IMR-90 (cell line): ENCODE measurements around the gene GPR3. TPM values are rescaled to one million over a fixed set of nuclear protein-coding genes. Genes with fewer than 3 reads are reported as not detected.
A peak's percentile ranks its signal among the peaks of the same experiment; 100 is the strongest.

Source experiments
- ATAC-seq: fragments of 200-7000 bp; cut with Tn5 transposase; 2 replicates; pipeline ENCODE4 v1.9.1; 2020; ENCODE audit warnings: low read depth, mild to moderate bottlenecking, moderate library complexity
- BruUV-seq: library from RNA; stranded (reverse); fragments of 400-500 nt; replicated peaks from 2 replicates; lab custom pipeline; 2021; lab: Mats Ljungman, UMichigan
- CTCF ChIA-PET: fragments of 300-600 bp; formaldehyde crosslinking; extraction: SDS; loops from one replicate; lab custom pipeline; 2021; ENCODE audit warnings: antibody characterized with exemption; lab: Yijun Ruan, JAX
- POLR2A ChIA-PET: fragments of 300-600 bp; sonication (Branson Sonifier 250); formaldehyde crosslinking; loops from one replicate; lab custom pipeline; 2022; ENCODE audit warnings: antibody characterized with exemption; ENCODE audit not compliant: unreplicated experiment; lab: Charles Lee
- DNase-seq: peaks from one replicate; pipeline ENCODE4 v3.0.0; 2013
- H2AFZ ChIP-seq: replicated peaks from 2 replicates; pipeline ENCODE3; 2013; ENCODE audit warnings: low read length, mild to moderate bottlenecking; ENCODE audit not compliant: poor library complexity
- H2AK5ac ChIP-seq: 2 replicates; pipeline ENCODE4 v1.6.1; 2013; ENCODE audit warnings: low read depth, low read length, inconsistent platforms
- H2AK9ac ChIP-seq: replicated peaks from 2 replicates; pipeline ENCODE3; 2013; ENCODE audit warnings: mild to moderate bottlenecking, low read depth, low read length, moderate library complexity; ENCODE audit not compliant: poor library complexity
- H2BK120ac ChIP-seq: 2 replicates; pipeline ENCODE4 v1.6.1; 2013; ENCODE audit warnings: low read depth, low read length, inconsistent platforms
- H2BK15ac ChIP-seq: 3 replicates; pipeline ENCODE4 v1.6.1; 2013; ENCODE audit warnings: low read depth, low read length, inconsistent platforms
- H2BK20ac ChIP-seq: 2 replicates; pipeline ENCODE4 v1.6.1; 2013; ENCODE audit warnings: low read depth, mild to moderate bottlenecking, inconsistent platforms, low read length, moderate library complexity
- H2BK5ac ChIP-seq: 2 replicates; pipeline ENCODE4 v1.6.1; 2013; ENCODE audit warnings: mild to moderate bottlenecking, low read depth, low read length, inconsistent platforms; ENCODE audit not compliant: poor library complexity, severe bottlenecking
- H3K14ac ChIP-seq: replicated peaks from 2 replicates; pipeline ENCODE4 v1.6.1; 2013; ENCODE audit warnings: low read depth, low read length, inconsistent platforms
- H3K18ac ChIP-seq: 2 replicates; pipeline ENCODE4 v1.6.1; 2013; ENCODE audit warnings: low read depth, low read length, control low read depth
- H3K23ac ChIP-seq: 2 replicates; pipeline ENCODE4 v1.6.1; 2013; ENCODE audit warnings: low read depth, low read length, inconsistent platforms
- H3K27ac ChIP-seq: 2 replicates; pipeline ENCODE4 v1.5.1; 2013; ENCODE audit warnings: mild to moderate bottlenecking, control low read depth, low read length; ENCODE audit not compliant: insufficient read depth
- H3K27me3 ChIP-seq: 2 replicates; pipeline ENCODE4 v1.6.1; 2013; ENCODE audit warnings: low read length; ENCODE audit not compliant: control insufficient read depth, insufficient read depth
- H3K36me3 ChIP-seq: 2 replicates; pipeline ENCODE4 v1.6.1; 2013; ENCODE audit warnings: low read length, mixed read lengths; ENCODE audit not compliant: control insufficient read depth, insufficient read depth
- H3K4ac ChIP-seq: 2 replicates; pipeline ENCODE4 v1.6.1; 2013; ENCODE audit warnings: low read depth, low read length, inconsistent platforms
- H3K4me1 ChIP-seq: 2 replicates; pipeline ENCODE4 v1.6.1; 2013; ENCODE audit warnings: low read length, mixed read lengths; ENCODE audit not compliant: control insufficient read depth, insufficient read depth
- H3K4me2 ChIP-seq: 2 replicates; pipeline ENCODE4 v1.6.1; 2013; ENCODE audit warnings: low read depth, mild to moderate bottlenecking, control low read depth, low read length, moderate library complexity
- H3K4me3 ChIP-seq: 2 replicates; pipeline ENCODE4 v1.5.1; 2013; ENCODE audit warnings: low read depth, mild to moderate bottlenecking, control low read depth, low read length, moderate library complexity; ENCODE audit not compliant: insufficient read depth
- H3K56ac ChIP-seq: 2 replicates; pipeline ENCODE4 v1.6.1; 2013; ENCODE audit warnings: low read length, inconsistent platforms; ENCODE audit not compliant: insufficient read depth; ENCODE audit errors: extremely low read depth
- H3K79me1 ChIP-seq, 2 experiments: 2 replicates each; pipeline ENCODE4 v1.6.1; 2013; ENCODE audit warnings: low read length in 2 of 2, inconsistent platforms in 1 of 2, low read depth in 1 of 2
- H3K9ac ChIP-seq: 2 replicates; pipeline ENCODE4 v1.6.1; 2013; ENCODE audit warnings: low read depth, low read length, control low read depth
- H3K9me1 ChIP-seq: 2 replicates; pipeline ENCODE4 v1.6.1; 2013; ENCODE audit warnings: low read length, inconsistent platforms; ENCODE audit not compliant: insufficient read depth
- H3K9me3 ChIP-seq: 2 replicates; pipeline ENCODE4 v1.6.1; 2013; ENCODE audit warnings: low read length; ENCODE audit not compliant: control insufficient read depth, insufficient read depth
- H4K20me1 ChIP-seq: 2 replicates; pipeline ENCODE4 v1.6.1; 2013; ENCODE audit warnings: low read length, inconsistent platforms; ENCODE audit not compliant: insufficient read depth
- H4K5ac ChIP-seq: 2 replicates; pipeline ENCODE4 v1.6.1; 2013; ENCODE audit warnings: mild to moderate bottlenecking, low read depth, low read length, control low read depth
- H4K8ac ChIP-seq, 2 experiments: 2 replicates each; pipeline ENCODE4 v1.6.1; 2013; ENCODE audit warnings: low read depth in 2 of 2, low read length in 2 of 2, control low read depth in 1 of 2, inconsistent platforms in 1 of 2
- H4K91ac ChIP-seq: 2 replicates; pipeline ENCODE4 v1.6.1; 2013; ENCODE audit warnings: low read depth, low read length, inconsistent platforms; ENCODE audit not compliant: insufficient read depth
- CTCF ChIP-seq: conservative IDR thresholded peaks from 2 replicates; pipeline ENCODE4 v1.5.1; 2012; ENCODE audit warnings: mild to moderate bottlenecking, low read depth, low read length, improper control_type of control experiment
- ELK1 ChIP-seq: fragments of 150-350 bp; IDR thresholded peaks from 2 replicates; pipeline ENCODE4 v1.6.1; 2016; ENCODE audit warnings: low read depth, mild to moderate bottlenecking, low read length, moderate library complexity, borderline replicate concordance
- MAZ ChIP-seq: IDR thresholded peaks from 2 replicates; pipeline ENCODE4 v1.6.1; 2012; ENCODE audit warnings: low read depth, mild to moderate bottlenecking, low read length, improper control_type of control experiment, moderate library complexity, borderline replicate concordance
- RAD21 ChIP-seq: IDR thresholded peaks from 2 replicates; pipeline ENCODE4 v1.6.1; 2012; ENCODE audit warnings: low read length, improper control_type of control experiment
- SMC3 ChIP-seq: fragments of 150-350 bp; IDR thresholded peaks from 2 replicates; pipeline ENCODE4 v1.6.1; 2016; ENCODE audit warnings: low read depth, mild to moderate bottlenecking, antibody characterized with exemption, low read length, moderate library complexity
- WGBS, 2 experiments: methylation state at CpG; one replicate each; pipeline versions ENCODE4 v1.1.5 to v1.1.7; 2013; ENCODE audit warnings: missing lambda C conversion rate in 2 of 2; ENCODE audit not compliant: insufficient read length in 1 of 2; ENCODE audit errors: extremely low coverage in 2 of 2; 5-methylcytosine and 5-hydroxymethylcytosine counted together
- dilution Hi-C: fragments of 300-500 bp; cut with HindIII; formaldehyde crosslinking; loops from one replicate; pipeline ENCODE4 v1.14.3; 2018; ENCODE audit warnings: low sequenced_read_pairs; ENCODE audit not compliant: unreplicated experiment
- in situ Hi-C: fragments of 300-500 bp; cut with MboI; formaldehyde crosslinking; loops from 3 replicates; pipeline ENCODE4 v1.14.3; 2019; ENCODE audit warnings: low sequenced_read_pairs, inconsistent platforms, mixed read lengths
- intact Hi-C: fragments of 100-400 bp; cut with micrococcal nuclease; formaldehyde crosslinking; loops from 2 replicates; pipeline ENCODE4 v1.10.0; 2022
- polyA plus RNA-seq, 3 experiments: library from polyadenylated mRNA; depleted of rRNA; stranded (reverse); fragments of >200 nt; gene quantifications; 2 replicates each; pipeline ENCODE4 v1.2.3, GENCODE V29; 2012; ENCODE audit warnings: low replicate concordance in 1 of 3
- total RNA-seq: library from RNA; depleted of rRNA; stranded (reverse); fragments of >200 nt; gene quantifications from 2 replicates; pipeline ENCODE4 v1.2.3, GENCODE V29; 2012

Gene GPR3
- total and polyA plus RNA-seq, 2 of the 4 experiments (the other 2 are of a cell fraction): 0.72 to 4.8 TPM

GRCh38 chr1:27394925-27395324 is 2.5 kb downstream of the GPR3 start (continued):
- TF ChIP-seq MAZ: no peak

GRCh38 chr1:27395441-27396195 is 3.2 kb downstream of the GPR3 start:
- H2AK9ac ChIP-seq: peak overlapping the region; percentile 21
- 0 out of 2 replicates have a peak overlapping the region, but pooled peaks have one; percentile 8 for H2BK20ac ChIP-seq
- BruUV-seq: no TSS peak
- no peak overlapping the region for H4K5ac ChIP-seq
- intact Hi-C loops (loop anchor here (1.0 to 10.0 kb wide), 3 partner anchors 38 to 201 kb away; no protein-coding TSS in a partner anchor), in situ Hi-C loops (loop anchor here (5.0 to 10.0 kb wide), 2 partner anchors 212 to 291 kb away; no protein-coding TSS in a partner anchor), dilution Hi-C loops (no loop called here)
- H3K4me3 ChIP-seq: no peak overlapping the region
- no peaks in the 10 kb centered on the region; the same call in 1 of the 2 replicates for H3K36me3 ChIP-seq
- peaks cover 0 to 28% of the 10 kb centered on the region in 2 experiments; a peak in 3 of 4 replicates for H3K79me1 ChIP-seq
- H4K91ac ChIP-seq: no peak overlapping the region
- ChIA-PET CTCF (interaction anchor here (0.6 to 4.7 kb wide), 10 partner anchors 29 to 351 kb away, joined by 3 to 79 read pairs (median 4); partner anchors contain the start of gene MAP3K6), POLR2A (interaction anchor here (0.5 kb wide), 1 partner anchor 109 kb away, joined by 3 read pairs; no protein-coding TSS in a partner anchor)
- TF ChIP-seq ELK1: no peak
- TF ChIP-seq CTCF: peak; percentile 91
- peak; percentile 80 for TF ChIP-seq SMC3
- TF ChIP-seq RAD21: peak; percentile 80
- peaks cover 17% of the 10 kb centered on the region for H3K4me1 ChIP-seq
- peak overlapping the region in 1 of 2 experiments; percentile 69; a peak in 1 of 4 replicates for H4K8ac ChIP-seq
- no peak overlapping the region for H3K56ac ChIP-seq
- H2AK5ac ChIP-seq: no peak overlapping the region; the same call in 1 of the 2 replicates
- DNase-seq (peak; percentile 57), ATAC-seq (peak; percentile 31)
- no peak overlapping the region for H2BK120ac ChIP-seq
- H3K18ac ChIP-seq: no peak overlapping the region
- no peak overlapping the region for H3K27ac ChIP-seq
- 0 out of 2 replicates have a peak overlapping the region, but pooled peaks have one; percentile 7 for H3K4me2 ChIP-seq
- peaks cover 26% of the 10 kb centered on the region for H3K9me1 ChIP-seq
- no peak overlapping the region for H3K14ac ChIP-seq
- H3K23ac ChIP-seq: no peak overlapping the region
- no peaks in the 10 kb centered on the region for H4K20me1 ChIP-seq
- no peaks in the 10 kb centered on the region for H3K27me3 ChIP-seq
- H3K9me3 ChIP-seq: no peaks in the 10 kb centered on the region
- no peak overlapping the region for H2BK15ac ChIP-seq
- peak overlapping the region; percentile 54 for H2BK5ac ChIP-seq
- H2AFZ ChIP-seq: peak overlapping the region; percentile 61
- no peak overlapping the region for H3K9ac ChIP-seq
- H3K4ac ChIP-seq: peak overlapping the region; percentile 51; the same call in 1 of the 2 replicates
- 0% methylated on average over 3 of the region's 10 CpGs; no CpG with 5 or more reads in 1 of the 2 experiments for WGBS, 2 experiments
